Cardiac fibroblast (primary cell): ENCODE measurements around the gene HBP1.
A peak's percentile ranks its signal among the peaks of the same experiment; 100 is the strongest.

Experiments used
- DNase-seq, 2 donors: peaks; one replicate each; pipeline versions ENCODE4 v3.0.0 to v3.0.0-alpha.2; 2010; ENCODE audit warnings: low read depth in 2 of 2
- H3K4me3 ChIP-seq, 2 donors: replicated peaks in 1 of 2; 1 replicate in 1 of 2; 2 replicates in 1 of 2; pipeline ENCODE4 v1.5.1; 2011; ENCODE audit warnings: low read depth in 2 of 2, low read length in 2 of 2, mild to moderate bottlenecking in 2 of 2, moderate library complexity in 1 of 2
- CTCF ChIP-seq: IDR thresholded peaks from one replicate; pipeline ENCODE4 v1.5.1; 2011; ENCODE audit warnings: low read depth, mild to moderate bottlenecking, low read length, inconsistent platforms

HBP1 gene

GRCh38 chr7:107164092-107164491 lies 4.7 kb upstream of the HBP1 start:
- no peak for TF ChIP-seq CTCF
- peak in 1 of 2 donors; percentile 18 for DNase-seq
- H3K4me3 ChIP-seq, result no peak overlapping the region

DNA sequence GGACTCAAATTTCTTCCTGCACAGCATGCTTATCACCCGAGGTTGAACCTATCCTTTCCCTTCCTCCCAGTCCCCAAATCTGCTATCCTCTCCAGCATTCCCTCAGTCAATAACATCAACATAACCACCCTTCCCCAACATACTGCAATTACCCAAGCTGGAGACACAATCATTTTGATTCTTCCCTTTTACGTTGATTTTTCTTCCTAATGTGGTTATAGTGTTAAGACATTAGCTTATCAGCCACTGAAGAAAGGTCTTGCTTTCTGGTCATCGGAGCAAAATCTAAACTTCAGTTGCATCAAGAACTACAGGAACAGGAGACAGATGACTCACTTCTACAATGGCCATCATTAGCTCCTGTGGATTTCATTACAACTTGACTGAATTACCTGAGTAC lies 3.5 kb upstream of the HBP1 start:
- no peak overlapping the region for H3K4me3 ChIP-seq
- TF ChIP-seq CTCF, result no peak
- no peak for DNase-seq

GRCh38 chr7:107166736-107167426 lies 1.9 kb upstream of the HBP1 start:
- DNase-seq, result peak in 1 of 2 donors; percentile 10
- H3K4me3 ChIP-seq, result peak overlapping the region; percentile 49 to 64
- no peak for TF ChIP-seq CTCF

DNA sequence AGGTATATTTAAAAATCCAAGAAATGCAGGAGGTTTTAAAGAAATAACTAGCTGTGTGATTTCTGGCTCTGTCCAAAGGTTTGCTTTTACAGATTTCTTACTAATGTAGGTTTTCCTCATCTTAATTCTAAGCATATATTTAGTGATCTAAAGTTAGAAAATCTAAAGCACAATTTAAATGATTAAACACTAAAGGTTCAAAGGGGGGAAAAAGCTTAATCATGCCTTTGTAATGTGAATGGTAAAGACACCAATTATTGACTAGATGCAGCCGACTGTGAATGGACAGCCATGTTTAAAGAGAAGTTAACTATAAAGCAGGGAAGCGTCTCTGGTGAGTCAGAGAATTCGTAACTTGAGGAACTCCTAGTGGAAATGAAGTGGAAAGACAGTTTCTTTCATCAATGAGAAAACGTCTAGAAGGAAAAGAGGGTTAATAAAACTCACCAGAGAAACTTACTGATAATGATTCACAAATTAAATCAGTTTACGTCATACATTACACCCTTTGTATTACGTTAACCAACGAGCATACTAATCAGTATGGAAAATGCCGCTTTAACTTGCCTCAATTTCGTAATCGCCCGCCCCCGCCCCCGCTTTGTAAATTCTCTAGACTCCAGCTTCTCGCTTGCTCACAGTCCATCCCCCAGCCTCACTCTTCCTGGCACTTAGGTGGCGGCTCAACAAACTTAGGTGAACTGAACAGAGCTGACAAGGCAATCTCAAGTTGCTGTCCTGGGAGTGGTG lies 1.1 kb upstream of the HBP1 start:
- TF ChIP-seq CTCF, result peak; percentile 44
- peak; percentile 92 to 94 for DNase-seq
- peak overlapping the region; percentile 49 to 64 for H3K4me3 ChIP-seq

DNA sequence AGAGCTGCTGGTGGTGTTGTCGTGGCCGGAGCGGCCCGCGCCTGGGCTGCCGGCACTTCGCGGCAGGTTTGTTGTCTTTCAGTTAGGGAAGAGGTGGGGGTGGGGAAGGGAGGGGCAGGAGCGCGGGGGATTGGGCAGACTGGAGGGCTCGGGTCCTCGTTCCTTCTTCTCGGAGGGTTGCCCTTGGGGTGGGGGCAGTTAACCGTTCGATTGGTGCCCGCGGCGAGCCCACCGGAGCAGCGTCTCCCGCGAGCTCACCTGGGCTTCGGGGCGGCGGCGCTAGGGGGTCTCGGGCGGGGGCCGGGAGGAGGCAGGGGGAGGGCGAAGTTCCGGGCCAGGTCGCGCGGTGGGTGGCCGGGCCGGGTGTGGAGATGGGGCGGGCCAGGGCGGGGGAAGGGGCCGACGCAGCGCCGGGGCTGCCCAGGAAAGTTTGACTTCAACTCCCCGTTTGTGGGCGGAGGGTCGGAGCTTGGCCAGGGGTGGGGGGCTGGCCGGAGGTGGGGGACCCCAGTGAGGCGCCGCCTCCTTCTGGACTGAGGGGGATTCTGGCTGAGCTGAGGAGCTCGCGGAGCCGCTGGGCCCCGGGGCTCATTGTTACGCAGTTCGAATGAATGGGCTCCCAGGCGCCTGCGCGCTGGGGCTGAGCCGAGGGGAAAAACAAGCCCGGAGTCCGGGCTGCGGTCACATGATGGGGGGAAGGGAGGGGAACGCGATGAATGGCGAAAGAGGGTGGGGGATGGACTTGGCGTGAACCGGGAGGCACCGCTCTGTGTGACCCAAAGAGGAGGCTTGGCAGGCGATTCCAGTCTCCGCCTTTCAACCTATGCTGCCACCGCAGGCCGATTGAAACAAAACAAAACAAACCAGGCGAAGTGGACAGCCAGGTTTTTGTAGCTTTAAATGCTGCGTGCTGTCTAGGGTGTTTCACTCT lies 582 bp downstream of the HBP1 start:
- peak overlapping the region; percentile 83 to 94 for H3K4me3 ChIP-seq
- peak; percentile 98 to 99 for DNase-seq
- no peak for TF ChIP-seq CTCF

GRCh38 chr7:107170051-107170915 lies 1.5 kb downstream of the HBP1 start:
- DNase-seq, result no peak
- H3K4me3 ChIP-seq, result peak overlapping the region; percentile 83 to 94
- no peak for TF ChIP-seq CTCF
